Eye (tissue), 1 donor: Measurements from ENCODE around the gene FNIP2.
"Not testable (repeated sequence)": the region's sequence is repeated elsewhere in the genome, so short reads cannot be mapped to it uniquely, and the experiment has no call there.

ENCODE experiments used
- DNase-seq: peaks from one replicate; pipeline ENCODE4 v3.0.0-alpha.2; 2015

FNIP2 gene

GRCh38 chr4:158796370-158797140 is 27.7 kb downstream of the FNIP2 start:
- no peak for DNase-seq

GRCh38 chr4:158798062-158798461 is 29.2 kb downstream of the FNIP2 start:
- DNase-seq: no peak

GRCh38 chr4:158799013-158799770 is 30.4 kb downstream of the FNIP2 start:
- DNase-seq: no peak

- no peak for DNase-seq
Observed at GRCh38 chr4:158799856-158800255, 31.0 kb downstream of the FNIP2 start.

- DNase-seq: no peak
Observed at GRCh38 chr4:158801066-158801465, 32.2 kb downstream of the FNIP2 start.

- DNase-seq: no peak
Observed at GRCh38 chr4:158801677-158802076, 32.9 kb downstream of the FNIP2 start.

- no peak for DNase-seq
Observed at GRCh38 chr4:158802914-158803313, 34.1 kb downstream of the FNIP2 start.

- DNase-seq: peak; percentile 66
Observed at GRCh38 chr4:158805635-158806471, 37.0 kb downstream of the FNIP2 start.

GRCh38 chr4:158807691-158808090 is 38.9 kb downstream of the FNIP2 start:
- DNase-seq: no peak

GRCh38 chr4:158808399-158808798 is 39.6 kb downstream of the FNIP2 start:
- no peak for DNase-seq

- DNase-seq: not testable (repeated sequence)
Observed at GRCh38 chr4:158809208-158809607, 40.4 kb downstream of the FNIP2 start.

GRCh38 chr4:158809611-158810486 is 41.0 kb downstream of the FNIP2 start:
- peak; percentile 44 for DNase-seq

- peak; percentile 56 for DNase-seq
Observed at GRCh38 chr4:158810487-158811215, 41.8 kb downstream of the FNIP2 start.

GRCh38 chr4:158811216-158811540 is 42.4 kb downstream of the FNIP2 start:
- no peak for DNase-seq

- no peak for DNase-seq
Observed at GRCh38 chr4:158811704-158812103, 42.9 kb downstream of the FNIP2 start.

GRCh38 chr4:158812133-158812532 is 43.3 kb downstream of the FNIP2 start:
- DNase-seq: no peak

- no peak for DNase-seq
Observed at GRCh38 chr4:158812543-158812942, 43.7 kb downstream of the FNIP2 start.

GRCh38 chr4:158813113-158813512 is 44.3 kb downstream of the FNIP2 start:
- no peak for DNase-seq

- DNase-seq: no peak
Observed at GRCh38 chr4:158814207-158814606, 45.4 kb downstream of the FNIP2 start.

- no peak for DNase-seq
Observed at GRCh38 chr4:158814636-158815330, 46.0 kb downstream of the FNIP2 start.

- no peak for DNase-seq
Observed at GRCh38 chr4:158816955-158817354, 48.1 kb downstream of the FNIP2 start.
